ENCODE data around the gene COLEC12.

The COLEC12 gene

GRCh38 chr18:389658-390357 lies 110.7 kb downstream of the COLEC12 start:
- no peaks in the 10 kb centered on the region for H3K36me3 Mint-ChIP-seq (ENCODE audit: low read depth)
- no peaks in the 10 kb centered on the region for H3K9me3 Mint-ChIP-seq
- H3K27me3 Mint-ChIP-seq (ENCODE audit: low read depth) = peaks cover 22% of the 10 kb centered on the region
- peaks cover 2% of the 10 kb centered on the region for H3K4me1 Mint-ChIP-seq (ENCODE audit: low read depth)
- H3K4me3 Mint-ChIP-seq = no peak overlapping the region
- H3K27ac Mint-ChIP-seq = no peak overlapping the region

DNA sequence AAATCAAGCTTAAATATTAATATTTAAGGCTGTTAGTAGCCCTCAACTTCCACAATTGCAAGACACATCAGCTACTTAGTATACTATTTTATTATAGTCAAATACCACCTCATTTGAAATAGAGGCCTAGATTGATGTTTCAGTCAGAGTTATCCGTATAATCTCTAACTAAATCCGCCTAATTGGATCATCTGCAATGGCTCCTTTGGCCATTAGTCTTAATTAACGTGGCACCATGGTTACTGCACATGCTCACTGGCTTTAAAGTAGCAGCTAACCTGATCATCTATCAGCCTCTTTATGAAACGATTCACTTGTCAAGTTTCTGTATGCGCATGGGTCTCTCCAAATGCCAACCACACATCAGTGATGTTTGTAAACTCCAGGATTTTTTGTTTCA lies 112.3 kb downstream of the COLEC12 start:
- Mint-ChIP-seq H3K36me3 (ENCODE audit: low read depth) (no peaks in the 10 kb centered on the region), H3K9me3 (peaks cover 5% of the 10 kb centered on the region), H3K27me3 (ENCODE audit: low read depth) (peaks cover 18% of the 10 kb centered on the region), H3K27ac (no peak overlapping the region), H3K4me1 (ENCODE audit: low read depth) (peaks cover 2% of the 10 kb centered on the region), H3K4me3 (no peak overlapping the region)

DNA sequence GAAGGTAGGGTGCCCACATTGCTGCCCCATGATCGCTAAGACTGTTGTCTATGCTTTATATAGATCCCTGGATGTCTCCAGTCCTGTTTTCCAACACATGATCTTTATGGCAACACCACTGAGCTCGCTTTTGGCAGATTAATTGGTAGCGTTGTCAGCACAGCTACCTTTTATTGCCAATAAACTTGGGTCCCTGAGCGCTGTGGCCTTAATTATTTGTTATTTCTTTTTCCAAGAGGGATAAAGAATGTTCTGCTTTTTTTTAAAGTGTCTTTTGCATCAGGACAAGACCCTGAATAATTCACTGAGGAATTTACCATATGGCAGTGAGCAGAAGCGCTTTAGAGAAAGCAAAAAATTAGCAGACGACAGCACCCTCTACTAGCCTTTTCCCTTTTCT lies 113.5 kb downstream of the COLEC12 start:
- Mint-ChIP-seq H3K4me3 (no peak overlapping the region), H3K36me3 (ENCODE audit: low read depth) (no peaks in the 10 kb centered on the region), H3K27me3 (ENCODE audit: low read depth) (peaks cover 14% of the 10 kb centered on the region)

DNA sequence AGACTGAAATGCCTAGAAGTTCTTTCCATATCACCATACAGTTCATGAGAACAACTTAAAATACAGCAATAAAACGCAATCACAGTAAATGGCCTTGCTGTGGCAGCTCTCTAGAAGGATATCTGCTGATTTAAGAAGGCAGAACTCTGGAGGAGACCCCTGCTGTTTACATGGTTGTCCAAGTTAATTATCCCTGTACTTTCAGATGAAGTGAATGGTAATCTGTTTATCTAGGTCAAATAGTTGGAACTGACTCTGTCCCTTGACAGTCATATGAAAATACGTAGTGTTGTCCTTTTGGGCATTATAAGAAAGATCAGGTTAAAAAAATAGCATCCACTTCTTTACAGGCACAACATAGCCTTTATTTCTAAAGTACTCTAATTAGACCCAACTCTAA lies 115.6 kb downstream of the COLEC12 start:
- Mint-ChIP-seq H3K27ac (no peak overlapping the region), H3K9me3 (peaks cover 6% of the 10 kb centered on the region), H3K27me3 (ENCODE audit: low read depth) (peaks cover 13% of the 10 kb centered on the region), H3K4me3 (no peak overlapping the region), H3K4me1 (ENCODE audit: low read depth) (peaks cover 2% of the 10 kb centered on the region), H3K36me3 (ENCODE audit: low read depth) (no peaks in the 10 kb centered on the region)

More for the DNA sequence above, 113.5 kb downstream of the COLEC12 start:
- Mint-ChIP-seq H3K4me1 (ENCODE audit: low read depth) (peaks cover 2% of the 10 kb centered on the region), H3K9me3 (peaks cover 6% of the 10 kb centered on the region), H3K27ac (no peak overlapping the region)

- Mint-ChIP-seq H3K27ac (no peak overlapping the region), H3K4me1 (ENCODE audit: low read depth) (peaks cover 3% of the 10 kb centered on the region), H3K27me3 (ENCODE audit: low read depth) (peaks cover 15% of the 10 kb centered on the region), H3K9me3 (peaks cover 6% of the 10 kb centered on the region), H3K4me3 (no peak overlapping the region), H3K36me3 (ENCODE audit: low read depth) (no peaks in the 10 kb centered on the region)
These were observed 117.4 kb downstream of the COLEC12 start for GRCh38 chr18:383135-383534.

DNA sequence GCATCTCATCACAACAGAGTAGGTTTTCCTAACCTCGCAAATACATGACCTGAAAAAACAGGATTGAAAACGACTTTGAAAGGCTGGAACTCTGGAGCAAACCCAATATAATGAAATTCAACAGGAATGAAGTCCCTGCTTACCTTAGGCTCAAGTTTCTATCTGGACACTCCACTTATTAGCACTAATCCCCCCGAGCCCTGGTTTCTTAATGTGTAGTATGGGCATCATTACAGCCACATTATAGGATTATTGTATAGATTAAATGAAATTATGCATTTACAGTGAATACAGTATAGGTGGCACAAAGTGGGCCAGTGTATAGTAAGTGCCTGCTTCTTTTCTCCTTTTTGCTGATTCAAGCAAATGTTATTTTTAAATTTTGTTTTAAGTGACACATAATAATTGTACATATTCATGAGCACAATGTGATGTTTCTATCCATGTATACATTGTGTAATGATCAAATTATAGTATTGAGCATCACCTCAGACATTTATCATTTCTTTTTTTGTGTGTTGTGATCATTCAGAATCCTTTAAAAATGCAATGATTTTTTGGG lies 118.0 kb downstream of the COLEC12 start:
- H3K4me3 Mint-ChIP-seq = no peak overlapping the region
- H3K27me3 Mint-ChIP-seq (ENCODE audit: low read depth) = peaks cover 15% of the 10 kb centered on the region
- H3K4me1 Mint-ChIP-seq (ENCODE audit: low read depth) = peaks cover 3% of the 10 kb centered on the region
- H3K36me3 Mint-ChIP-seq (ENCODE audit: low read depth) = no peaks in the 10 kb centered on the region
- H3K9me3 Mint-ChIP-seq = peaks cover 6% of the 10 kb centered on the region
- H3K27ac Mint-ChIP-seq = no peak overlapping the region

GRCh38 chr18:379681-380330 lies 120.7 kb downstream of the COLEC12 start:
- H3K36me3 Mint-ChIP-seq (ENCODE audit: low read depth) = no peaks in the 10 kb centered on the region
- peaks cover 3% of the 10 kb centered on the region for H3K4me1 Mint-ChIP-seq (ENCODE audit: low read depth)
- no peak overlapping the region for H3K27ac Mint-ChIP-seq
- H3K4me3 Mint-ChIP-seq = no peak overlapping the region
- H3K27me3 Mint-ChIP-seq (ENCODE audit: low read depth) = peaks cover 15% of the 10 kb centered on the region
- H3K9me3 Mint-ChIP-seq = peaks cover 6% of the 10 kb centered on the region

GRCh38 chr18:378079-378478 lies 122.4 kb downstream of the COLEC12 start:
- Mint-ChIP-seq H3K27ac (no peak overlapping the region), H3K9me3 (no peaks in the 10 kb centered on the region), H3K27me3 (ENCODE audit: low read depth) (peaks cover 15% of the 10 kb centered on the region), H3K36me3 (ENCODE audit: low read depth) (no peaks in the 10 kb centered on the region), H3K4me1 (ENCODE audit: low read depth) (peaks cover 3% of the 10 kb centered on the region), H3K4me3 (no peak overlapping the region)

DNA sequence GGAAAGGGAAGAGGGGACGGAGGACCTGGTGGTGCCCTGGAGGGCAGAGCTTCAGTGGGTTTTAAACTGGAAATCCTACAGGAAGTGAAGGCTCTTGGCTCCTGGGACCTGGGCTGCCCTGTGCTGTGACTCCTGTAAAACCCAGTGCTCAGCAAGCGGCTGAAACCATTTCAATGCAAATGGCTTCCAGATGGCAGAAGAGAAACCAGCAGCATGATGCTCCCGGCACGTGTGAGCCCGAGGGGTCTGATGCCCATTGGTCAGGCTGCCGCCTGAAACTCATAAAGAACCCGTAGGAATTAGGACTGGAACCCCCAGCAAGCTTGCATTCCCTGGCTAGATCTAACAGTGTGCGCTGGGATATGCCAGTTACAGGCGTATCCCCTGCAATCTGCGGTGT lies 123.4 kb downstream of the COLEC12 start:
- Mint-ChIP-seq H3K4me3 (no peak overlapping the region), H3K9me3 (no peaks in the 10 kb centered on the region), H3K27me3 (ENCODE audit: low read depth) (peaks cover 15% of the 10 kb centered on the region), H3K4me1 (ENCODE audit: low read depth) (peaks cover 3% of the 10 kb centered on the region), H3K27ac (no peak overlapping the region), H3K36me3 (ENCODE audit: low read depth) (no peaks in the 10 kb centered on the region)

DNA sequence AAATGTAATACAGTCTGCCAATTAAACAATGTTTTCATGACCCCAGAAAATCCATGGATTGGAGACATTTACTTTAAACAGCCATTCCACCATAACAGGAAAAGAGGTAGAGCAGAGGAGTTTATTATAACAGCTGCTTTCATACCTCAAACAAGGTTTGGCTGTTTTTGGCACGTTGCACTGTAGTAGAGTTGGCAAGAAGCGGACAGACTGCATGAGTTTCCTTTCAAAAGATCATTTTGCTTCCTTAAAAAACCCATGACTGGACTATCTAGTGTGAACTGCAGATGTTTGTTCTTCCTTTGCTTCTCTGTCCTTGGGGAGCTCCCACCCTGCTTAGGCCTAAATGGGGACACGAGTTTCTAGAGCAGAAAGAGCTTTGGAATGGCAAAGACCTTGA lies 124.2 kb downstream of the COLEC12 start:
- no peaks in the 10 kb centered on the region for H3K36me3 Mint-ChIP-seq (ENCODE audit: low read depth)
- no peaks in the 10 kb centered on the region for H3K9me3 Mint-ChIP-seq
- peaks cover 3% of the 10 kb centered on the region for H3K4me1 Mint-ChIP-seq (ENCODE audit: low read depth)
- H3K4me3 Mint-ChIP-seq = no peak overlapping the region
- H3K27me3 Mint-ChIP-seq (ENCODE audit: low read depth) = peaks cover 11% of the 10 kb centered on the region
- H3K27ac Mint-ChIP-seq = no peak overlapping the region

DNA sequence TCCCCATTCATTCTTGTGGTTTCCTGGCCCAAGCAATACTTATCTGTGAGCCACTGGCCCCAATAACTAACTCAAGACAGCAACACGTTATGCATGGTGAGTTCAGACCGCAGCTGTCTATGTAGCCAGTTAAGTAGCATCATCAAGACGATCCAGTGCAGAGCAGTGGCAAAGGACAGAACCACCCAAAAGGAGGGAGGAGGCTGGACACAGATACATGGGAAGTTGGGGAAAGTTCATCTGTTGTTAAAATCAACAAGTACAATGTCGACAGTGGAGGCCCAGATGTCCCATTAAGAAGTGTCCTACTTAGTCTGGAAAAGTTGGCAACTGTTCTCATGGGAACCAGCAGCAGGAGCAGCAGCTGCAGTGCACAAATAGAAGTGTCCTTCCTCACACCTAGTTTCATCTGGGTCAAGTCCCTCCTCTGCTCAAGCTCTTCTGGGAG lies 125.8 kb downstream of the COLEC12 start:
- Mint-ChIP-seq H3K4me1 (ENCODE audit: low read depth) (peaks cover 3% of the 10 kb centered on the region), H3K36me3 (ENCODE audit: low read depth) (no peaks in the 10 kb centered on the region), H3K9me3 (no peaks in the 10 kb centered on the region), H3K27ac (no peak overlapping the region), H3K27me3 (ENCODE audit: low read depth) (peaks cover 6% of the 10 kb centered on the region), H3K4me3 (no peak overlapping the region)

DNA sequence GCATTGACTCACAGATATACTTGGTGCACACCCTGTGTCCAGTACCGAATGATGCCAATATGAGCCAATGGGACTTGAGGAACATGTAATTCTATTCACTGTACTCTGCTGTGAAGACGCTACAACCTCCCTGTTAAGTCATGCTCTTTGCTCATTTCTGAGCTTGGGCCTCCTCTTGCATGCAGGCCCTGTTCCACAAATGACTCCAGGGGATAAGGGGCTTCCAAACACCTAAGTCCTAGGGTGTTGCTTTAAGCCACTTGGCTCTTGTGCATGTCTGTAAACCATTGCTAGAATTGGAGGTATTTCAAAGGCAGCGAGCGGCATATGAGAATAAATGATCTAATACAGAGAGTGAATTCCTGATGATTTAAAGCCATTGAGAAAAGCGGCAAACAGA lies 126.7 kb downstream of the COLEC12 start:
- no peaks in the 10 kb centered on the region for H3K4me1 Mint-ChIP-seq (ENCODE audit: low read depth)
- H3K27me3 Mint-ChIP-seq (ENCODE audit: low read depth) = no peaks in the 10 kb centered on the region
- no peaks in the 10 kb centered on the region for H3K36me3 Mint-ChIP-seq (ENCODE audit: low read depth)
- H3K27ac Mint-ChIP-seq = no peak overlapping the region
- no peak overlapping the region for H3K4me3 Mint-ChIP-seq
- no peaks in the 10 kb centered on the region for H3K9me3 Mint-ChIP-seq

DNA sequence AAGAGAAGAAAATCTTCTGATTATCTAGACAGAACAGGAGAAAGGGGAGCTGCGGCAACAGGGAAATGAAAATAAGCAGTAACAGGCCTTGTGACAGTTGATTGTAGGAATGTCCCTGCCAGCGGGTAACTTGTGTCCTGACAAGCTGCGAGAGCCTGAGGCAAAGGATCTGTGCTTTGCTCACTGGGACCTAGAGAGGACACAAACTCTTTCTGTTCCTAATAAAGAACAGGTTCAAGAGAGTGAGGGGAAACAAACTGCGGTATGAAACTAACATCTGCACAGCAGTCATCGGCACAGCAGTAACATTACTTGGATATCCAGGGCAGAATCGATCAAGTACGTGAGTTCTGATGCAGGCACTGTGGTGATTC lies 128.9 kb downstream of the COLEC12 start:
- no peaks in the 10 kb centered on the region for H3K36me3 Mint-ChIP-seq (ENCODE audit: low read depth)
- no peaks in the 10 kb centered on the region for H3K27me3 Mint-ChIP-seq (ENCODE audit: low read depth)
- no peaks in the 10 kb centered on the region for H3K4me1 Mint-ChIP-seq (ENCODE audit: low read depth)
- no peak overlapping the region for H3K27ac Mint-ChIP-seq
- no peak overlapping the region for H3K4me3 Mint-ChIP-seq
- no peaks in the 10 kb centered on the region for H3K9me3 Mint-ChIP-seq

GRCh38 chr18:370751-371608 lies 129.5 kb downstream of the COLEC12 start:
- Mint-ChIP-seq H3K9me3 (no peaks in the 10 kb centered on the region), H3K27me3 (ENCODE audit: low read depth) (no peaks in the 10 kb centered on the region), H3K4me3 (no peak overlapping the region)

More at GRCh38 chr18:370751-371608, 129.5 kb downstream of the COLEC12 start:
- H3K4me1 Mint-ChIP-seq (ENCODE audit: low read depth) = no peaks in the 10 kb centered on the region
- H3K36me3 Mint-ChIP-seq (ENCODE audit: low read depth) = no peaks in the 10 kb centered on the region
- H3K27ac Mint-ChIP-seq = no peak overlapping the region
